Measurements from ENCODE around the gene KCNMA1.
"Not testable (repeated sequence)": the region's sequence is repeated elsewhere in the genome, so short reads cannot be mapped to it uniquely, and the experiment has no call there.

KCNMA1 gene

GRCh38 chr10:77409697-77410471 lies 227.7 kb downstream of the KCNMA1 start:
- in situ Hi-C loops (cut with MboI; ENCODE audit: low sequenced_read_pairs) = no loop called here

- in situ Hi-C loops (cut with MboI; ENCODE audit: low sequenced_read_pairs) = no loop called here
Observed at GRCh38 chr10:77408259-77408658, 229.3 kb downstream of the KCNMA1 start.

GRCh38 chr10:77406764-77407430 lies 230.7 kb downstream of the KCNMA1 start:
- in situ Hi-C loops (cut with MboI; ENCODE audit: low sequenced_read_pairs) = no loop called here

DNA sequence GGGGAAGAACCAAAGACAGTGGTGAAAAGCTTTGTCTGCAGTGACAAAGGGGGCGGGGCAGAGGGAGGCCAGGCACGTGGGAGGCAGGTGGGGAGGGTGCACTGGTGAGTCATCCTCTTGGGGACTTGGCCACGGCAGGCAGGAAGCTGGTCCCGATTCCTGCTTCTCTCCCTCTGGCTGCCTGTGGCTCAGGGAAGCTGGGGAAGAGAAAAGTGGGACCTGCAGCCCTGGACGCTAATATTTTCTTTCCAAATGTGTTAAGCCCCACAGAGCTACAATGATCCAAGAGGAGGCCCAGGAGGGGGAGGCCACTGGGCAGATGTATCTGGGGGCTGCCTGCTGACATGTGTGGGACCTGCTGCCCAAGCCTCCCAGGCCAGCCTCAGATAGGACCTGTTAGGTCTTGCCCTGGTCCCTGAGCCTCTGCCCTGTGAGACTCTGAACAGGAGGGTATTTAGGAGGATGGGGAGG lies 231.8 kb downstream of the KCNMA1 start:
- in situ Hi-C loops (cut with MboI; ENCODE audit: low sequenced_read_pairs) = no loop called here

GRCh38 chr10:77404810-77405209 lies 232.8 kb downstream of the KCNMA1 start:
- in situ Hi-C loops (cut with MboI; ENCODE audit: low sequenced_read_pairs) = no loop called here

DNA sequence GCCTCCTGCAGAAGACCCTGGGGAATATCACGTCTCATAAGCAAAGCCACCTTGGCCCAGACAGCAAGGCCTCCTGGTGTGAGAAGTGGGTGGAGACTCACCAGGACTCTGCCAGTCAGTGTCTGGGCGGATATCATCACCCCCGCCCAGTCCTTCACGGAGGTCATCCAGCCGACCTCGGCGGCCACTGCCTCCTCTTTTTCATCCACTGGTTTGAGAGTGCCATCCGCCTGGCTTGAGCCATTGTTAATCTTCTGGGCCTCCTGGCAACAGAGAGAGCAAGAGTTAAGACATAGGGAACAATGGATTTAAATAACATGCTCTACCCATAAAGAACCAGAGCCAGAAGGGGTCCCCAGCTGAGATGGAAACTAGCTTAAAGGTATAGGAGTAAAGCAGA lies 233.8 kb downstream of the KCNMA1 start:
- in situ Hi-C loops (cut with MboI; ENCODE audit: low sequenced_read_pairs) = no loop called here

DNA sequence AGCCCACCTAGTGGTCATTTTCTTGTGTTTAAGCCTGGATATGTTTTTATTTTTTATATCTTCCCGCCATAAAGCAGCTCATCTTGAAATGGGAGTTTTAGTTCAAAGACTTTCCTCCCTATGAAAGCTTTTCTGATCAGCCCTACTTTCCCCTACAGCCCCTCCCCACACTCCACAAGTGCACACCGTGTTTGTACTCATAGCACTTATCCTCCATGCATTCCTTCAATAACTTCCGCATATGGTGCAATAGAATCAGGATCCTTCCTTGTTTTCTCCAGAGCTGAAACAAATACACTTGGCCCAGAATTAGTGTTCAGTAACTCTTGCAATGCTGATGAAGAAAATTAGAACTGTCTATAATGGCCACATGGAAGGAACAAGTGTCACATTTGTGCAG lies 235.9 kb downstream of the KCNMA1 start:
- in situ Hi-C loops (cut with MboI; ENCODE audit: low sequenced_read_pairs) = no loop called here

- in situ Hi-C loops (cut with MboI; ENCODE audit: low sequenced_read_pairs) = no loop called here
Observed at GRCh38 chr10:77400033-77400432, 237.6 kb downstream of the KCNMA1 start.

DNA sequence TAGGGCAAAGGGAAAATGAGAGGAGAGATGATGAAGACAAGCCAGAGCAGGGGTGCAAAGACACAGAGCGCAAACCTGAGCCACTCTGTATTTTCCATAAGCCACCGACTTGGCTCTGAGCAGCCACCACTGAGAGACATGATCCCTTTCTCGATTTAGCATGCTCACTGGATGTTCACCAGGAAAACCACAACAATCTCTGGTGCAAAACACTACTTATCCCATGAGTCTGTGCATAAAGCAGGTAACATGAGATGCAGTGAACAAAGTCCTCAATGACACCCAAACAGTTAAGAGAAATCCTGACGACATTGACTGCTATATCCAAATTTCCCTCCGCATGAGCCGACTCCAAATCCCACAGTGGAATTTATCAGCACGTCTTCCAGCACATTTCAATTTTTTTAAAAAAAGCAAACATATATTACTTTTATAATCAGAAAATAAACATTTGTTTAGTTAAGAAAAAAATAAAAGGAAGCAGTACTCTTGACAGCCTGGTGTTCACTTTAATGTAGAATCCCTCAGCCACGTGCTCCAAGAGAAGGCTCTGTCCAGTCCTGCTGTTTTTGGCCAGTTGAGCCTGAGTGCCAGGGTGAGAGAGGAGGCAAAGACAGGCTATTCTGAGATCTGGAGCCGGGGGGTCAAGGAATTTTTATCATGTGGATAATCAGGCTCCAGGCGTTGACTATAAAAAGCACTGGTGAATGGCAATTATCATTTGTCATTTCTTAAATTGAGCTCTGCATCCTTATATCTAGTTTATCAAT lies 238.4 kb downstream of the KCNMA1 start:
- in situ Hi-C loops (cut with MboI; ENCODE audit: low sequenced_read_pairs) = no loop called here

GRCh38 chr10:77398558-77398957 lies 239.1 kb downstream of the KCNMA1 start:
- in situ Hi-C loops (cut with MboI; ENCODE audit: low sequenced_read_pairs) = no loop called here

- in situ Hi-C loops (cut with MboI; ENCODE audit: low sequenced_read_pairs) = no loop called here
Observed at GRCh38 chr10:77397103-77397502, 240.5 kb downstream of the KCNMA1 start.

DNA sequence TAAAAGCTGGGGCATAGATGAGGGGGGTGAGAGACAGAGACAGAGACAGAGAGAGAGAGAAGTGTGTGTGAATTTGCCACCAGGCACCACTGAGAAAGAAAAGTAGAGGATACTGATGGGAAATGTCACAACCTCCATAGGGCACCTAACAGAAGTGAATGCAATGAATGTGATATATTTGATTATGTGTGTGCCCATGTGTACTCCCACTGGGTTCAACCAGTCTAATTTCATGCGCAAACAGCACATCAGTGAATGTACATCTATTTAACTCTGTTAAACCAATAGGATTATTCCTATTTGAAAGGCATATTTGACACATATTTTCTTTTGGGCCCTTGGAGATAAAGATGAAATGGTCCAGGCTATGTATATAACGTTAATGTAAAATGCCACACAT lies 241.3 kb downstream of the KCNMA1 start:
- in situ Hi-C loops (cut with MboI; ENCODE audit: low sequenced_read_pairs) = no loop called here

- in situ Hi-C loops (cut with MboI; ENCODE audit: low sequenced_read_pairs) = no loop called here
Observed at GRCh38 chr10:77393821-77394501, 243.6 kb downstream of the KCNMA1 start.

GRCh38 chr10:77393411-77393810 lies 244.2 kb downstream of the KCNMA1 start:
- in situ Hi-C loops (cut with MboI; ENCODE audit: low sequenced_read_pairs) = no loop called here

GRCh38 chr10:77392851-77393250 lies 244.8 kb downstream of the KCNMA1 start:
- in situ Hi-C loops (cut with MboI; ENCODE audit: low sequenced_read_pairs) = no loop called here

GRCh38 chr10:77392236-77392721 lies 245.3 kb downstream of the KCNMA1 start:
- in situ Hi-C loops (cut with MboI; ENCODE audit: low sequenced_read_pairs) = no loop called here

GRCh38 chr10:77391605-77392235 lies 245.9 kb downstream of the KCNMA1 start:
- in situ Hi-C loops (cut with MboI; ENCODE audit: low sequenced_read_pairs) = no loop called here

- in situ Hi-C loops (cut with MboI; ENCODE audit: low sequenced_read_pairs) = no loop called here
Observed at GRCh38 chr10:77390481-77390891, 247.1 kb downstream of the KCNMA1 start.

DNA sequence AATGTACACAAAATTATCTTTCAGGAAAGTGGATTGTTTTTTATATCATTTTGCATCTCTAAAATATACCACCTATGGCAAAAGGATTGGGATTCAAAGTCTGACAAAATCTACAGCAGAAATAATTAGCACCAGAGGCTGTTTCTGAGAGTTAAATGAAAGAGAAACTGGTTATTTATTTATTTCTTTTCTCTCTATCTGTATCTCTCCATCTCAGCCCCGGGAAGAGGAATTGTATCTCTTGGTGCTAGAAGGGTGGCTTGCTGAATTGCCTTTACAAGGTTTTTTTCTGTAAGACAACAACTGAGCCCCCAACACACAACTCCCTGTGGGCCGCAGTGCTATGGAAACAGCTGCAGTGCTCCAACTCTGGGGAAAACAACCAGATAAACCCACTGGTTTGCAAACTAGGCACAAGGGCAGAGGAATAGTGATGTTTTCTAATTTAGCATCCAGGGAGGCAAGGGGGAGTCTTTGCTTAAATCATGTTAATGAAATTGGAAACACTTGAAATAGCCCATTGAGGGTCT lies 249.0 kb downstream of the KCNMA1 start:
- in situ Hi-C loops (cut with MboI; ENCODE audit: low sequenced_read_pairs) = no loop called here

GRCh38 chr10:77387701-77388100 lies 249.9 kb downstream of the KCNMA1 start:
- in situ Hi-C loops (cut with MboI; ENCODE audit: low sequenced_read_pairs) = not testable (repeated sequence)
